Fibroblast of villous mesenchyme (primary cell): ENCODE measurements around the gene PDZD8. TPM values are rescaled to one million over a fixed set of nuclear protein-coding genes. Genes with fewer than 3 reads are reported as not detected.

Source experiments
- DNase-seq: peaks from one replicate; pipeline ENCODE4 v3.0.0-alpha.2; 2010; ENCODE audit warnings: low read depth
- H3K4me3 ChIP-seq: 2 replicates; pipeline ENCODE4 v1.5.1; 2011; ENCODE audit warnings: low read depth, mild to moderate bottlenecking, low read length
- CTCF ChIP-seq: IDR thresholded peaks from 2 replicates; pipeline ENCODE4 v1.5.1; 2012; ENCODE audit warnings: low read depth, mild to moderate bottlenecking, low read length; ENCODE audit not compliant: insufficient read depth
- total RNA-seq: library from RNA; depleted of rRNA; stranded (reverse); fragments of >200 nt; gene quantifications from 2 replicates; pipeline ENCODE4 v1.2.3, GENCODE V29; 2012

Gene PDZD8
- total RNA-seq, 1 donor: 37.1 TPM

- no peak overlapping the region for H3K4me3 ChIP-seq
- no peak for TF ChIP-seq CTCF
- peak; percentile 29 for DNase-seq
Observed at GRCh38 chr10:117370205-117370604, 5.0 kb downstream of the PDZD8 start.

GRCh38 chr10:117367718-117368117 lies 7.5 kb downstream of the PDZD8 start:
- TF ChIP-seq CTCF: no peak

GRCh38 chr10:117366741-117367140 lies 8.5 kb downstream of the PDZD8 start:
- TF ChIP-seq CTCF: no peak
- DNase-seq: no peak
- H3K4me3 ChIP-seq: no peak overlapping the region

More at GRCh38 chr10:117367718-117368117, 7.5 kb downstream of the PDZD8 start:
- H3K4me3 ChIP-seq: no peak overlapping the region
- no peak for DNase-seq

- no peak for DNase-seq
- H3K4me3 ChIP-seq: no peak overlapping the region
- no peak for TF ChIP-seq CTCF
Observed at GRCh38 chr10:117365612-117366011, 9.6 kb downstream of the PDZD8 start.

DNA sequence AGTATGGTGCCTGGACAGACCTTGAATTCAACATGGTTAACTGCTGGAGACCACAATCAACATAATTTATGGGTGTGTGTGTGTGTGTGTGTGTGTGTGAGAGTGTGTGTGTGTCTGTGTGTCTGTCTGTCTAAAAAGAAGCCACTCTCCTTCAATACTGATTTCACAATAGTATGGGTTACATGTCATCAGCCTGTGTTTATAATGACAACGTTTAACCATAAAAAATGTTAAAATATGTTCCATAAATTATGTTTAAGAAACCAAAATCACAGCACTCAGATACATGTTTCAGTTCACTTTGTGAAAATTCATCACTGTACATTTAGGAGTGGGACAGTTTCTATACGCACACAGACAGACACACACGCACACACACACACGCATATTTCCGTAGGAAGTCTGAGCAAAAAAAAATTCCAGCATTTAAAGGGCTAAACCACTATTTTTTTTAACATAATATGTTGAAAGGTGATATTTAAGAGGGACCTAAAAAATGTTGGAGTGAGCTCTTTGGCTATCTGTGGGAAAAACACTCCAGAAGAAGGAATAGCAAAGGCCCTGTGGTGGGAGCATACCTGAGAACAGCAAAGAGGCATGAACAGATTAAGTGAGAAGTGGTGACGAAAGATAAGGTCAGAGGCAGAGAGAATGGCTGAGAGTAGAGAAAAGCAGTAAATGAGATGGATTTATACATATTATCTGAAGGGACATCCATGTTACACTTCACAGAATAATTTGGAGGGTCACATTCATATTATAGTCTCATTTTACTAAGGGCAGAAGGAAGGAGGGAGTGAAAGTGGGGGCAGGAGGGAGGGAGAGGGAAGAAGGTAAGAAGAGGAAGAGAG lies 10.9 kb downstream of the PDZD8 start:
- peak; percentile 47 for DNase-seq
- no peak for TF ChIP-seq CTCF
- no peak overlapping the region for H3K4me3 ChIP-seq

- H3K4me3 ChIP-seq: no peak overlapping the region
- TF ChIP-seq CTCF: no peak
- peak; percentile 24 for DNase-seq
Observed at GRCh38 chr10:117363028-117363427, 12.2 kb downstream of the PDZD8 start.
